HCT116 (cell line): ENCODE measurements around the gene ARL2BP. TPM values are rescaled to one million over a fixed set of nuclear protein-coding genes. Genes with fewer than 3 reads are reported as not detected.

Experiments
- ATAC-seq: fragments of 200-7000 bp; cut with Tn5 transposase; 2 replicates; pipeline ENCODE4 v1.9.1; 2020; ENCODE audit warnings: mild to moderate bottlenecking, moderate library complexity
- BruUV-seq: library from RNA; stranded (reverse); fragments of 400-500 nt; replicated peaks from 2 replicates; lab custom pipeline; 2021; lab: Mats Ljungman, UMichigan
- CTCF ChIA-PET: fragments of 300-600 bp; sonication (Branson Sonifier 250); formaldehyde crosslinking; loops from one replicate; lab custom pipeline; 2021; ENCODE audit warnings: antibody characterized with exemption; lab: Charles Lee
- POLR2A ChIA-PET: fragments of 300-600, 350-600 bp; sonication (Branson Sonifier 250); formaldehyde crosslinking; loops from one replicate; lab custom pipeline; 2021; ENCODE audit warnings: antibody characterized with exemption; lab: Charles Lee
- RAD21 ChIA-PET, 2 experiments: fragments of 300-600 bp; sonication (Branson Sonifier 250); formaldehyde crosslinking; loops; one replicate each; lab custom pipeline; 2023; ENCODE audit warnings: low total read pairs in 2 of 2; ENCODE audit not compliant: uncharacterized antibody in 2 of 2, unreplicated experiment in 2 of 2, low non-redundant PET in 1 of 2; lab: Charles Lee
- DNase-seq: peaks from one replicate; pipeline ENCODE4 v3.0.0-alpha.2; 2010; ENCODE audit warnings: low read depth, low spot score
- H2AFZ ChIP-seq: fragments of 200-600 bp; shearing (Covaris generic), sonication (generic); 2 replicates; pipeline ENCODE4 v1.6.1; 2017; ENCODE audit warnings: low read depth, mixed run types, mixed read lengths, antibody characterized with exemption, low read length; ENCODE audit not compliant: poor library complexity, severe bottlenecking
- H3K27ac ChIP-seq: 2 replicates; pipeline ENCODE4 v1.5.1; 2012; ENCODE audit warnings: low read depth, low read length
- H3K27me3 ChIP-seq: fragments of 200-600 bp; sonication (generic); 2 replicates; pipeline ENCODE4 v1.6.1; 2016; ENCODE audit warnings: mixed run types, low read length, mixed read lengths; ENCODE audit not compliant: insufficient read depth
- H3K36me3 ChIP-seq, 2 experiments: fragments of 200-500 bp in 1 of 2; fragments of 200-600 bp in 1 of 2; sonication (Bioruptor generic) in 1 of 2; sonication (generic) in 1 of 2; 2 replicates each; pipeline versions ENCODE4 v1.5.1 to v1.6.1; 2014 to 2016; ENCODE audit warnings: low read length in 2 of 2, inconsistent platforms in 1 of 2, mixed read lengths in 1 of 2, mixed run types in 1 of 2; ENCODE audit not compliant: insufficient read depth in 2 of 2, control insufficient read depth in 1 of 2
- H3K4me1 ChIP-seq, 2 experiments: fragments of 200-600 bp in 1 of 2; sonication (generic) in 1 of 2; 2 replicates each; pipeline versions ENCODE4 v1.5.1 to v1.6.1; 2012 to 2017; ENCODE audit warnings: low read length in 2 of 2, inconsistent platforms in 1 of 2, mild to moderate bottlenecking in 1 of 2, mixed read lengths in 1 of 2, mixed run types in 1 of 2, moderate library complexity in 1 of 2; ENCODE audit not compliant: insufficient read depth in 2 of 2, control insufficient read depth in 1 of 2
- H3K4me2 ChIP-seq: fragments of 200-600 bp; sonication (generic); 2 replicates; pipeline ENCODE4 v1.6.1; 2017; ENCODE audit warnings: mixed run types, low read length, mixed read lengths
- H3K4me3 ChIP-seq, 2 experiments: fragments of 200-600 bp in 1 of 2; sonication (generic) in 1 of 2; replicated peaks in 1 of 2; 2 replicates each; pipeline ENCODE4 v1.5.1; 2011 to 2016; ENCODE audit warnings: low read length in 2 of 2, control low read depth in 1 of 2, low read depth in 1 of 2, mild to moderate bottlenecking in 1 of 2, mixed read lengths in 1 of 2, mixed run types in 1 of 2
- H3K79me2 ChIP-seq: fragments of 200-600 bp; sonication (generic); 2 replicates; pipeline ENCODE4 v1.6.1; 2017; ENCODE audit warnings: mild to moderate bottlenecking, mixed run types, low read length, moderate library complexity, mixed read lengths; ENCODE audit not compliant: insufficient read depth
- H3K9ac ChIP-seq: fragments of 200-600 bp; sonication (generic); 2 replicates; pipeline ENCODE4 v1.6.1; 2016; ENCODE audit warnings: low read length, mixed read lengths
- H3K9me2 ChIP-seq: fragments of 200-600 bp; sonication (generic), shearing (Covaris generic); 2 replicates; pipeline ENCODE4 v1.6.1; 2017; ENCODE audit warnings: mixed run types, mild to moderate bottlenecking, moderate library complexity; ENCODE audit not compliant: insufficient read depth
- H3K9me3 ChIP-seq, 2 experiments: fragments of 200-500 bp in 1 of 2; fragments of 200-600 bp in 1 of 2; sonication (Bioruptor generic) in 1 of 2; sonication (generic) in 1 of 2; 2 replicates each; pipeline ENCODE4 v1.6.1; 2014 to 2017; ENCODE audit warnings: low read length in 2 of 2, mixed read lengths in 2 of 2, inconsistent platforms in 1 of 2, low read depth in 1 of 2, mild to moderate bottlenecking in 1 of 2, mixed run types in 1 of 2, moderate library complexity in 1 of 2; ENCODE audit not compliant: control insufficient read depth in 1 of 2, insufficient read depth in 1 of 2
- H4K20me1 ChIP-seq: fragments of 200-600 bp; sonication (generic), shearing (Covaris generic); 2 replicates; pipeline ENCODE4 v1.6.1; 2017; ENCODE audit warnings: mixed run types, mild to moderate bottlenecking, moderate library complexity; ENCODE audit not compliant: insufficient read depth
- CTCF ChIP-seq, 3 experiments: fragments of 200-600 bp in 1 of 3; sonication (generic) in 1 of 3; IDR thresholded peaks in 2 of 3; conservative IDR thresholded peaks in 1 of 3; 2 replicates each; pipeline ENCODE4 v1.5.1; 2012 to 2017; ENCODE audit warnings: low read depth in 2 of 3, low read length in 2 of 3, antibody characterized with exemption in 1 of 3, borderline replicate concordance in 1 of 3, control low read depth in 1 of 3, mild to moderate bottlenecking in 1 of 3, mixed read lengths in 1 of 3, mixed run types in 1 of 3, moderate library complexity in 1 of 3; ENCODE audit not compliant: insufficient read depth in 1 of 3
- EGR1 ChIP-seq: IDR thresholded peaks from 2 replicates; pipeline ENCODE4 v1.6.1; 2012; ENCODE audit warnings: low read depth
- EZH2 ChIP-seq: fragments of 200-600 bp; sonication (generic); IDR thresholded peaks from 2 replicates; pipeline ENCODE4 v1.6.1; 2017; ENCODE audit warnings: antibody characterized with exemption, mixed run types
- EZH2phosphoT487 ChIP-seq: fragments of 200-600 bp; IDR thresholded peaks from 2 replicates; pipeline ENCODE4 v1.6.1; 2018; ENCODE audit warnings: antibody characterized with exemption, borderline replicate concordance
- RAD21 ChIP-seq: IDR thresholded peaks from 2 replicates; pipeline ENCODE4 v1.6.1; 2012; ENCODE audit warnings: low read depth, mild to moderate bottlenecking
- SP1 ChIP-seq: IDR thresholded peaks from 2 replicates; pipeline ENCODE4 v1.6.1; 2012; ENCODE audit warnings: low read depth
- SRF ChIP-seq: IDR thresholded peaks from 2 replicates; pipeline ENCODE4 v1.6.1; 2012; ENCODE audit warnings: low read depth
- TCF7L2 ChIP-seq: IDR thresholded peaks from 2 replicates; pipeline ENCODE4 v1.7.0; 2011; ENCODE audit warnings: borderline replicate concordance, inconsistent platforms; ENCODE audit not compliant: insufficient read depth, insufficient read length; ENCODE audit errors: extremely low read depth
- ZBTB33 ChIP-seq: IDR thresholded peaks from 2 replicates; pipeline ENCODE4 v1.6.1; 2011; ENCODE audit warnings: mild to moderate bottlenecking, low read length, moderate library complexity; ENCODE audit not compliant: insufficient replicate concordance; ENCODE audit errors: extremely low read depth
- ZNF274 ChIP-seq: fragments of 200-500 bp; sonication (Bioruptor generic); IDR thresholded peaks from 2 replicates; pipeline ENCODE4 v1.6.1; 2014; ENCODE audit warnings: mild to moderate bottlenecking, low read depth, low read length, inconsistent platforms
- intact Hi-C: fragments of 100-400 bp; cut with micrococcal nuclease; formaldehyde crosslinking; loops from 2 replicates; pipeline ENCODE4 v1.10.0; 2022
- total RNA-seq: library from RNA; stranded (reverse); gene quantifications from one replicate; pipeline ENCODE4 v1.2.1, GENCODE V29; 2021; ENCODE audit not compliant: unreplicated experiment

Gene ARL2BP
- total RNA-seq, 1 experiment from 2014 or later: 28.8 TPM

- intact Hi-C loops: no loop called here
- Histone ChIP-seq H3K27me3 (no peaks in the 10 kb centered on the region), H3K4me3 (no peak overlapping the region), H3K4me1 (peaks cover 34 to 38% of the 10 kb centered on the region in 2 experiments), H4K20me1 (no peaks in the 10 kb centered on the region), H3K36me3 (no peaks in the 10 kb centered on the region), H3K4me2 (peak overlapping the region; percentile 66; the same call in 1 of the 2 replicates), H3K9ac (no peak overlapping the region), H3K9me2 (no peaks in the 10 kb centered on the region), H3K9me3 (no peaks in the 10 kb centered on the region), H3K27ac (no peak overlapping the region), H3K79me2 (no peaks in the 10 kb centered on the region), H2AFZ (no peak overlapping the region)
- no TSS peak for BruUV-seq
- ChIA-PET CTCF (no interaction called here), RAD21 (no interaction called here), POLR2A (no interaction called here)
- no peak for ATAC-seq
- no peak for TF ChIP-seq ZBTB33
- TF ChIP-seq RAD21: no peak
- no peak for TF ChIP-seq CTCF (IDR thresholded peaks at IDR 0.05 in 2 of 3, conservative IDR thresholded peaks at IDR 0.05 in 1 of 3; ENCODE audit: borderline replicate concordance in 1 of 3, insufficient read depth in 1 of 3, low read depth in 2 of 3, low read length in 2 of 3)
- TF ChIP-seq TCF7L2: no peak
- no peak for TF ChIP-seq SRF
- no peak for TF ChIP-seq EZH2phosphoT487
- TF ChIP-seq SP1: no peak
- no peak for TF ChIP-seq EGR1
- TF ChIP-seq ZNF274: no peak
- TF ChIP-seq EZH2: no peak
- DNase-seq: no peak
Measured at GRCh38 chr16:57278494-57278893, 33.4 kb downstream of the ARL2BP start.
